ENCODE results near the gene SLC12A2. TPM values are rescaled to one million over a fixed set of nuclear protein-coding genes. Genes with fewer than 3 reads are reported as not detected.

SLC12A2 gene
- total RNA-seq, 1 donor from 2014 or later = 14.5 TPM

DNA sequence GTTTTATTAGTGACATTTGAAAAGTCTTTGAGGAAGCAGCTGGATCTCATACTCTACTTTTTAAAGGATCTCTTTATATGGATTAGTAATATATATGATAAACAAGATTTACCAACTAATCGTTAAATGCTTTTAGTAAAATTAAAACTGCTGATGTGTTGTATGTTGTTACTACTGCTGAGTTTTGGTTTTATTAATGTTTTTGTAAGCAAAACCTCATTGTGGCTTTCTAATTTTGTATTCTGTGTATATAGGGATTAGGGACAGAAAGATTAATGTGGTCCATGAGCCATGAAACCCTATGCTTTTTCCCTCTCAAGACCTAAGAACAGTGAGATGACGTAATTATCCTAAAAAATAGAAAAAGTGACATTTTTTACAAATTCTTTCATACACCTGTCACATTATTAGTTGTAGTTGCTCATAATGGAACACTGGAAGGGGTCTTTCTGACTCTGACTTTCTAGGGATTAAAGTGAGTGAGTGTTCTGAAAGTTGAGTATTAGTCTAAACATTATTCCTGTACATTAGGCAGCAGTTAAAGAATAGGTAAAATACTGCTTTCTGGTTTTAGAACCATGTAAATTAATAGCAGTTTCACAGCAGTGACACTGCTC lies 85.9 kb downstream of the SLC12A2 start:
- H3K36me3 ChIP-seq (ENCODE audit: control insufficient read depth, insufficient read depth, low read length) = no peaks in the 10 kb centered on the region
- H3K27me3 ChIP-seq (ENCODE audit: control insufficient read depth, insufficient read depth, low read length) = no peaks in the 10 kb centered on the region
- H3K4me3 ChIP-seq (ENCODE audit: low read depth, low read length) = no peak overlapping the region
- no peak for DNase-seq (ENCODE audit: low read depth)
- TF ChIP-seq, protein P1, sequence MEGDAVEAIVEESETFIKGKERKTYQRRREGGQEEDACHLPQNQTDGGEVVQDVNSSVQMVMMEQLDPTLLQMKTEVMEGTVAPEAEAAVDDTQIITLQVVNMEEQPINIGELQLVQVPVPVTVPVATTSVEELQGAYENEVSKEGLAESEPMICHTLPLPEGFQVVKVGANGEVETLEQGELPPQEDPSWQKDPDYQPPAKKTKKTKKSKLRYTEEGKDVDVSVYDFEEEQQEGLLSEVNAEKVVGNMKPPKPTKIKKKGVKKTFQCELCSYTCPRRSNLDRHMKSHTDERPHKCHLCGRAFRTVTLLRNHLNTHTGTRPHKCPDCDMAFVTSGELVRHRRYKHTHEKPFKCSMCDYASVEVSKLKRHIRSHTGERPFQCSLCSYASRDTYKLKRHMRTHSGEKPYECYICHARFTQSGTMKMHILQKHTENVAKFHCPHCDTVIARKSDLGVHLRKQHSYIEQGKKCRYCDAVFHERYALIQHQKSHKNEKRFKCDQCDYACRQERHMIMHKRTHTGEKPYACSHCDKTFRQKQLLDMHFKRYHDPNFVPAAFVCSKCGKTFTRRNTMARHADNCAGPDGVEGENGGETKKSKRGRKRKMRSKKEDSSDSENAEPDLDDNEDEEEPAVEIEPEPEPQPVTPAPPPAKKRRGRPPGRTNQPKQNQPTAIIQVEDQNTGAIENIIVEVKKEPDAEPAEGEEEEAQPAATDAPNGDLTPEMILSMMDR (IDR thresholded peaks at IDR 0.05; ENCODE audit: insufficient read depth, low read length, severe bottlenecking) = no peak
- no peak for FAIRE-seq

DNA sequence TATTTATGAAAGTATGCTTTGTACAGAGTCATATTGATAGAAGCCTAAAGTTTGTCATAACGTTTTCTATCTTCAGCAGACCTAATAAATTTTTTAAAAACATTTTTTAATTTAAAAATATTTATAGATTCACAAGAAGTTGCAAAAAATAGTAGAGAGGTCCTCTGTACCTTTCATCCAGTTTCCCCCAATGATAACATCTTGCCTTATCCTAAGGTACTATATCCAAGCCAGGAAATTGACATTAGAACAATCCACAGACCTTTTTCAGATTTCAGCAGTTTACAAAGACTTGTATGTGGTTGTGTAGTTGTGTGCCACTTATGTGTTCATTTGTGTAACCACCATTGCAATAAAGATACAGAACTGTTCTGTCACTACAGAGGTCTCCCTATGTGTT lies 88.5 kb downstream of the SLC12A2 start:
- TF ChIP-seq, protein P1 (IDR thresholded peaks at IDR 0.05; ENCODE audit: insufficient read depth, low read length, severe bottlenecking) = no peak
- H3K4me3 ChIP-seq (ENCODE audit: low read depth, low read length) = no peak overlapping the region
- no peak for FAIRE-seq
- no peak for DNase-seq (ENCODE audit: low read depth)
- H3K27me3 ChIP-seq (ENCODE audit: control insufficient read depth, insufficient read depth, low read length) = no peaks in the 10 kb centered on the region
- H3K36me3 ChIP-seq (ENCODE audit: control insufficient read depth, insufficient read depth, low read length) = no peaks in the 10 kb centered on the region

DNA sequence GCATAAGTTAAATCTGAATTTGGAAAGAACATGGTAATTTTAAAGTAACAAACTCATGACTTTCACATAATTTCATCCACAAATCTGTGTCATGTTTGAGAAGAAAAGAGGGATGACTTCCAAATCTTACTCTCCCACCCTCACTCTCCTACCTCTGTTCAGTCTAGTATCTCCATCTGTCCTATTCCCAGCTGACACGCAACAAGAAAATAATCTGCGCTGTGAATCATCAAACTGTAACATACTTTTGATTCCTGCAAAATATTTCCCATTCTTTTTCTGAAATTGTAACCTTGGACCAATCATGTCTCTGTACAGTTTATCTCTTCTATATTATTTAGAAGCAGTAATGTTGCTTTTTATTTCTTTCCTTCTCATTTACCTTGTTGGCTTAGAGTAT lies 91.4 kb downstream of the SLC12A2 start:
- DNase-seq (ENCODE audit: low read depth) (no peak), FAIRE-seq (no peak)
- TF ChIP-seq, protein P1 (IDR thresholded peaks at IDR 0.05; ENCODE audit: insufficient read depth, low read length, severe bottlenecking) = no peak
- H3K36me3 ChIP-seq (ENCODE audit: control insufficient read depth, insufficient read depth, low read length) = no peaks in the 10 kb centered on the region
- no peak overlapping the region for H3K4me3 ChIP-seq (ENCODE audit: low read depth, low read length)
- H3K27me3 ChIP-seq (ENCODE audit: control insufficient read depth, insufficient read depth, low read length) = no peaks in the 10 kb centered on the region

DNA sequence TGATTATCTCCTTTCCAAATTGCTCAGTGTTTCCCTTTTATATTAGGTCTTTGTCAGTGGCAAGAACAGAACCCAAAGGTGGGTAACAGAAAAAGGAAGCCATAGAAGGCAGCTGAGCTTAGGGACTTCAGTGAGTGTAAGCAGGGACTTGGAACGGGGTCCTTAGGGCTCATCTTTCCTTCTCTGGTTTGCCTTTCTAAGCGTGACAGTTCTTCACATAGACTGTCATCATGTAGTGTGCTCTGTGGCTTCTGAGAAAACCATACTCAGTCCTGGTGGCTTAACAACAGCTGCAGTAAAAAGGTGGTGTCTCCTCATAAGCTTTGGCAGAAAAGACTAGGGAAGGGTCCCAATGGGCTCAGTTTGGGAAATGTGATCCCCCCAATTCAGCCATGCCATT lies 108.8 kb downstream of the SLC12A2 start:
- H3K4me3 ChIP-seq (ENCODE audit: low read depth, low read length) = no peak overlapping the region
- FAIRE-seq (peak; percentile 7), DNase-seq (ENCODE audit: low read depth) (no peak)
- H3K36me3 ChIP-seq (ENCODE audit: control insufficient read depth, insufficient read depth, low read length) = no peaks in the 10 kb centered on the region
- H3K27me3 ChIP-seq (ENCODE audit: control insufficient read depth, insufficient read depth, low read length) = no peaks in the 10 kb centered on the region
- TF ChIP-seq, protein P1 (IDR thresholded peaks at IDR 0.05; ENCODE audit: insufficient read depth, low read length, severe bottlenecking) = no peak

DNA sequence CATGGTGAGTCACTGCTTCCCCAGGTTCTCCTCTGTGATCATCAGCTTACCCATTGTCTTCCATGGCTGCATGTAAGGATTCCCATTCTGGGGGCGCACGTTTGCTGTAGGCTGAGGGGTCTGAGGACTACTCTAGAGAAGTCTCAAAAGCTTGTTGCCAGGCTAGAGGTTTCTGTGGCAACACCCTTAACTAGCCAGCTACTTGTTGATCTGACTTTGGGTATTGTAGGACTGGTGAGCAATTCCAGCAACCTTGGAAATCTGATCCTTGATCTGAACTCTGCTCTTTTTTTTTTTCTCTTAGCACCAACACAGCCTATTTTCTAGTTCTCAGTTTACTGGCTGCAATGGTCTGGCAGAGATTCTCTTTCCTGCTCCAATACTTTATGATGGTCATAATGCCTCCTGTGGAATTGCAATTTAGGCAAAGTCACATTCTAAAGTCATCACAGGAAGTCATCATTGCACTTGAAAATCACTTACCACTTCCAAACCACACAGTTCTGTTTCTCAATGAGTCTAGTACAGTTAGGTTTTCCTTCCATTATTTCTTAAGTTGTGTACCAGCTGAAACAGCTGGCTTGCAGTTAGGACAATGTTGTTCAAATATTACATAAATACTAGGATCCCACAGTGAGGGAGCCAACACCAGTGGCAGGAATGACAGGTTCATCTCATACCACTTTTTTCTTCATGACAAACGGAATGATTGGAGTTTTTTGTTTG lies 110.3 kb downstream of the SLC12A2 start:
- no peak overlapping the region for H3K4me3 ChIP-seq (ENCODE audit: low read depth, low read length)
- H3K27me3 ChIP-seq (ENCODE audit: control insufficient read depth, insufficient read depth, low read length) = no peaks in the 10 kb centered on the region
- H3K36me3 ChIP-seq (ENCODE audit: control insufficient read depth, insufficient read depth, low read length) = no peaks in the 10 kb centered on the region
- FAIRE-seq = no peak
- TF ChIP-seq, protein P1 (IDR thresholded peaks at IDR 0.05; ENCODE audit: insufficient read depth, low read length, severe bottlenecking) = no peak
- DNase-seq (ENCODE audit: low read depth) = no peak
